Activated CD8-positive, alpha-beta memory T cell treated with anti-CD3 and anti-CD28 coated beads for 48 hours (primary cell): ENCODE results near the gene PCDHGA4.
"Not testable (repeated sequence)": the region's sequence is repeated elsewhere in the genome, so short reads cannot be mapped to it uniquely, and the experiment has no call there.

ENCODE experiments used
- DNase-seq, 3 experiments: peaks; one replicate each; pipeline ENCODE4 v3.0.0-alpha.2; 2020; ENCODE audit warnings: low read depth in 2 of 3, low spot score in 2 of 3

PCDHGA4 gene

GRCh38 chr5:141354900-141355469 is at the start of gene PCDHGA4:
PCDHGA4 (plus strand) TSS chr5:141355021; CDS start chr5:141355108, 87 bp downstream.
- no peak for DNase-seq

GRCh38 chr5:141306630-141307029 is 48.2 kb upstream of the PCDHGA4 start:
- DNase-seq = no peak

- DNase-seq = no peak
Observed at GRCh38 chr5:141313711-141314110, 41.1 kb upstream of the PCDHGA4 start.

GRCh38 chr5:141316963-141317362 is 37.9 kb upstream of the PCDHGA4 start:
- DNase-seq = not testable (repeated sequence)

- no peak for DNase-seq
Observed at GRCh38 chr5:141319202-141319601, 35.6 kb upstream of the PCDHGA4 start.

GRCh38 chr5:141319699-141320098 is 35.1 kb upstream of the PCDHGA4 start:
- no peak for DNase-seq

GRCh38 chr5:141320225-141321169 is 34.3 kb upstream of the PCDHGA4 start, which contains the start of gene TAF7:
TAF7 (minus strand) TSS chr5:141320784; CDS start chr5:141320044, 740 bp downstream.
- DNase-seq = peak; percentile 79 to 81 (median 80)

- no peak for DNase-seq
Observed at GRCh38 chr5:141322261-141322660, 32.6 kb upstream of the PCDHGA4 start.

GRCh38 chr5:141326088-141326854 is 28.6 kb upstream of the PCDHGA4 start:
- DNase-seq = peak in 1 of 3 experiments; percentile 13

- DNase-seq = no peak
Observed at GRCh38 chr5:141328231-141328630, 26.6 kb upstream of the PCDHGA4 start.

- no peak for DNase-seq
Observed at GRCh38 chr5:141330299-141331080, 24.3 kb upstream of the PCDHGA4 start, which contains the start of gene PCDHGA1. PCDHGA1 (plus strand) TSS chr5:141330514.

- not testable (repeated sequence) for DNase-seq
Observed at GRCh38 chr5:141332571-141332970, 22.2 kb upstream of the PCDHGA4 start.

- DNase-seq = no peak
Observed at GRCh38 chr5:141338538-141339306, 16.1 kb upstream of the PCDHGA4 start, which contains the start of gene PCDHGA2. PCDHGA2 (plus strand) TSS chr5:141338760.

- DNase-seq = not testable (repeated sequence)
Observed at GRCh38 chr5:141340781-141341354, 14.0 kb upstream of the PCDHGA4 start.

- DNase-seq = no peak
Observed at GRCh38 chr5:141342773-141343172, 12.0 kb upstream of the PCDHGA4 start.

- no peak for DNase-seq
Observed at GRCh38 chr5:141343242-141343952, 11.4 kb upstream of the PCDHGA4 start, which contains the start of gene PCDHGA3. PCDHGA3 (plus strand) TSS chr5:141343829; CDS start chr5:141344034, 205 bp downstream.

GRCh38 chr5:141343953-141344463 is 10.8 kb upstream of the PCDHGA4 start:
- DNase-seq = no peak

- DNase-seq = no peak
Observed at GRCh38 chr5:141345327-141345726, 9.5 kb upstream of the PCDHGA4 start.
